HEK293T (cell line): ENCODE data around the gene ANGEL1.

Experiments used
- CTCF ChIA-PET: fragments of 350-600 bp; formaldehyde crosslinking; extraction: SDS; loops from one replicate; lab custom pipeline; 2021; ENCODE audit warnings: antibody characterized with exemption, inconsistent platforms; lab: Yijun Ruan, JAX
- POLR2A ChIA-PET: fragments of 350-600 bp; formaldehyde crosslinking; extraction: SDS; loops from one replicate; lab custom pipeline; 2020; ENCODE audit warnings: antibody characterized with exemption, inconsistent platforms; lab: Yijun Ruan, JAX
- DNase-seq: peaks from one replicate; pipeline ENCODE4 v3.0.0; 2012; ENCODE audit warnings: mixed read lengths; ENCODE audit errors: extremely low spot score
- ARNT ChIP-seq: fragments of 450-650 bp; IDR thresholded peaks from 2 replicates; pipeline ENCODE4 v1.6.1; 2017; ENCODE audit warnings: mild to moderate bottlenecking
- BHLHE40 ChIP-seq: fragments of 450-650 bp; IDR thresholded peaks from 2 replicates; pipeline ENCODE4 v1.6.1; 2016; ENCODE audit warnings: mild to moderate bottlenecking, moderate library complexity, borderline replicate concordance
- CTBP1 ChIP-seq: fragments of 450-650 bp; IDR thresholded peaks from 2 replicates; pipeline ENCODE4 v1.6.1; 2016; ENCODE audit warnings: borderline replicate concordance
- ELF4 ChIP-seq: fragments of 450-650 bp; IDR thresholded peaks from 2 replicates; pipeline ENCODE4 v1.6.1; 2017; ENCODE audit warnings: antibody characterized with exemption
- FOXA1 ChIP-seq: fragments of 450-650 bp; IDR thresholded peaks from 2 replicates; pipeline ENCODE4 v1.6.1; 2016; ENCODE audit warnings: mild to moderate bottlenecking
- FOXK2 ChIP-seq: fragments of 450-650 bp; IDR thresholded peaks from 2 replicates; pipeline ENCODE4 v1.6.1; 2016; ENCODE audit warnings: mild to moderate bottlenecking
- FOXM1 ChIP-seq: fragments of 450-650 bp; IDR thresholded peaks from 2 replicates; pipeline ENCODE4 v1.6.1; 2017; ENCODE audit warnings: mild to moderate bottlenecking, borderline replicate concordance
- HDGF ChIP-seq: fragments of 450-650 bp; IDR thresholded peaks from 2 replicates; pipeline ENCODE4 v1.6.1; 2017; ENCODE audit warnings: antibody characterized with exemption, borderline replicate concordance
- L3MBTL2 ChIP-seq: fragments of 450-650 bp; conservative IDR thresholded peaks from 2 replicates; pipeline ENCODE4 v1.6.1; 2016; ENCODE audit warnings: mild to moderate bottlenecking
- LEF1 ChIP-seq: fragments of 450-650 bp; IDR thresholded peaks from 2 replicates; pipeline ENCODE4 v1.6.1; 2017; ENCODE audit warnings: mild to moderate bottlenecking, borderline replicate concordance
- NFRKB ChIP-seq: fragments of 450-650 bp; IDR thresholded peaks from 2 replicates; pipeline ENCODE4 v1.6.1; 2016; ENCODE audit warnings: mild to moderate bottlenecking, moderate library complexity
- PKNOX1 ChIP-seq: fragments of 450-650 bp; IDR thresholded peaks from 2 replicates; pipeline ENCODE4 v1.6.1; 2016
- SP1 ChIP-seq: fragments of 450-650 bp; IDR thresholded peaks from 2 replicates; pipeline ENCODE4 v1.6.1; 2017
- SUZ12 ChIP-seq: fragments of 450-650 bp; IDR thresholded peaks from 2 replicates; pipeline ENCODE4 v1.6.1; 2016; ENCODE audit warnings: mild to moderate bottlenecking
- TARDBP ChIP-seq: fragments of 450-650 bp; IDR thresholded peaks from 2 replicates; pipeline ENCODE4 v1.6.1; 2016
- ZNF384 ChIP-seq: fragments of 450-650 bp; IDR thresholded peaks from 2 replicates; pipeline ENCODE4 v1.6.1; 2016

Gene ANGEL1

GRCh38 chr14:76770521-76771436, 41.9 kb downstream of the ANGEL1 start:
- CTCF ChIA-PET, result interaction anchor here (3.7 kb wide), 1 partner anchor 14 kb away, joined by 13 read pairs; no protein-coding TSS in a partner anchor
- TF ChIP-seq FOXK2, result no peak
- TF ChIP-seq BHLHE40, result no peak
- no peak for TF ChIP-seq FOXM1
- TF ChIP-seq CTBP1, result no peak
- no peak for TF ChIP-seq ZNF384
- TF ChIP-seq ELF4, result no peak
- no peak for TF ChIP-seq TARDBP
- no peak for TF ChIP-seq LEF1
- no peak for TF ChIP-seq ARNT
- TF ChIP-seq SUZ12, result no peak
- TF ChIP-seq L3MBTL2, result no peak
- POLR2A ChIA-PET, result interaction anchor here (1.8 kb wide), 1 partner anchor 9 kb away, joined by 6 read pairs; the partner anchor contains the start of gene VASH1
- no peak for DNase-seq

DNA sequence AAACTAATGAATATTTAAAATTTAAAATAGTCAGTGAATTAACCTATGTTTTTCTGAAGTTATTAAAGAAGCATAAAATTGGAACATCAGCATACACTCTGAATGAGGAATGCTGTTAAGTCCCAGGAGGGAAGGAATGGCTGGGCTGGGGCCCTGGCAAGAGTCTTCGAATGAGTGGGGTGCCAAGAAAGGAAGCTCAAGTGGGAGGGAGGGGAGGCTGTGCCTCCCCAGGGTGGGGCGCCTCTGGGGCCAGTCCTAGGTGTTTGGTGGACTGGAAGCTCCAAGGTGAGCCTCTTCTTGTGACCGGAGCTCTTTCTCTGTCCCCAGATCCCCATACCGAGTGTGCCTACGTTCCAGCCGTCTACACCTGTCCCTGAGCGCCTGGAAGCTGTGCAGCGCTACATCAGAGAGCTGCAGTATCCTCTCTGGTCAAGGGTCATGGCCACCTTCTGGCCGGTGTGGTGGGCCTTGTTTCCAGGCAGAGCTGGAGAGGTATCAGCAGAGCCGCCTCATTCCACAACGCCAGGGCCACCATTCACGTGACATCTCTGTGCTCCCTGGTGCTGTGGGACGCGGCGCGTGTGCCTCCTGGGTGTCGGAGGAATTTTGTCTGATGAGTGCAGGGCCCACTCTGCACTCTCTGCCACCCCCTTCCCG, 42.9 kb downstream of the ANGEL1 start:
- CTCF ChIA-PET, result interaction anchor here (3.7 kb wide), 1 partner anchor 15 kb away, joined by 13 read pairs; no protein-coding TSS in a partner anchor
- no peak for TF ChIP-seq FOXK2
- no peak for TF ChIP-seq SUZ12
- no peak for TF ChIP-seq TARDBP
- TF ChIP-seq FOXA1, result no peak
- no peak for TF ChIP-seq L3MBTL2
- TF ChIP-seq SP1, result no peak
- TF ChIP-seq ARNT, result no peak
- TF ChIP-seq ELF4, result no peak
- no peak for TF ChIP-seq ZNF384
- TF ChIP-seq HDGF, result no peak
- no peak for TF ChIP-seq FOXM1
- no peak for TF ChIP-seq BHLHE40
- POLR2A ChIA-PET, result no interaction called here
- DNase-seq, result no peak

GRCh38 chr14:76768671-76769500, 43.8 kb downstream of the ANGEL1 start:
- DNase-seq, result no peak
- ChIA-PET CTCF (interaction anchor here (0.6 to 3.7 kb wide), 2 partner anchors 9 to 16 kb away, joined by 3 to 13 read pairs; no protein-coding TSS in a partner anchor), POLR2A (no interaction called here)
- TF ChIP-seq BHLHE40 (no peak), FOXK2 (no peak), CTBP1 (no peak), NFRKB (no peak), FOXM1 (no peak), FOXA1 (no peak), ELF4 (no peak), SP1 (no peak), HDGF (no peak), L3MBTL2 (no peak), ARNT (no peak), TARDBP (no peak), PKNOX1 (no peak), SUZ12 (no peak), LEF1 (no peak), ZNF384 (no peak)

DNA sequence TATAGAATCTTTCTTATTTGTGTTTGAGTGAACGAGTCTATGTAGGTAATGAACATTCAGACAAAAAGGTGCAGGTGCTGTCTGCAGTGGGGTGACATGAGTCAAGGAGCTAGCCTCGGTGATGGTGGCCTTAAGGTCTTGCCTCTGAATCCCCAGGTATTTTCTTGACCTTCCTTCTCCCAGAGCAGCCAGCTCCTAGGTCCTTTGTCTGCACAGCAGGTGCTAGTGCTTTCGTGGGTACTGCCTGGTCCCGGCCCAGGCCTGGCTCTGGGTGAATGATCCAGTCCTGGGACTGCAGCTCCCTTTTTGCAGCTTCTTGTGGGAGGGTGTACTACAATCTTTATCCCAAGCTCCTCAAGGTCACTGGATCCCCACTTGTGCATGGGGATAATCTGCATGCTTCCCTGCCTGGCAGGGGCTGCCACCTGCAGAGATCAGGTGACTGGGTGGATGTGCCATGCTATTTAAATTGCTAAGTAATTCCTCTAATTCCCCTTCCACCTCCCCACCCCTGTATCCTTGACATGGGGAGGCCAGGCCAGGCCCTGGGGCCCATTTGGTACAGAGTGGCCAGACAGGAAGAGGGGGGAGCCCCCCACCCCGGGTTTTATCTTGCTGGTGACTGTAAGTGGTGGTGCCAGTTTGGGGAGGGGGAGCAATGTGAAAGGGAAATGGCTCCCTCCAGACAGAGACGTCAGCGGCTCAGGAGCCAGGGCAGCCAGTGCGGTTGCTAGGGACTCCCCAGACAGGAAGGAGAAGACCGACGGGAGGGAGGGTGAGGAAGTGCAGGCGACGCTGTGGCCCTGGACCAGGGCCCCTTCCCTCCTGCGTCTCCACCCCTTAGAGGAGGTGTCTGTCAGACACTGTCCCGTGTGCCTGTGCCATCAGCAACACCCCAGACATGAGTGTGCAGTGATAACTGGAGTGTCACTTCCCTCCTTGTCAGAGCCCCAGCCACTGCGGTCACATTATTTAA, 44.7 kb downstream of the ANGEL1 start:
- CTCF ChIA-PET, result interaction anchor here (0.6 to 3.7 kb wide), 2 partner anchors 8 to 17 kb away, joined by 3 to 13 read pairs; no protein-coding TSS in a partner anchor
- POLR2A ChIA-PET, result interaction anchor here (0.9 kb wide), 1 partner anchor 39 kb away, joined by 3 read pairs; no protein-coding TSS in a partner anchor
- TF ChIP-seq CTBP1, result no peak
- no peak for TF ChIP-seq FOXK2
- TF ChIP-seq TARDBP, result no peak
- no peak for TF ChIP-seq SUZ12
- no peak for TF ChIP-seq FOXA1
- no peak for TF ChIP-seq L3MBTL2
- no peak for TF ChIP-seq NFRKB
- no peak for TF ChIP-seq ARNT
- no peak for TF ChIP-seq FOXM1
- TF ChIP-seq HDGF, result no peak
- TF ChIP-seq LEF1, result no peak
- no peak for TF ChIP-seq ELF4
- no peak for TF ChIP-seq SP1
- TF ChIP-seq ZNF384, result no peak
- TF ChIP-seq BHLHE40, result no peak
- TF ChIP-seq PKNOX1, result no peak
- DNase-seq, result no peak
